RPMI7951 (cell line): ENCODE results near the gene KRIT1. TPM values are rescaled to one million over a fixed set of nuclear protein-coding genes. Genes with fewer than 3 reads are reported as not detected.
"Not testable (repeated sequence)": the region's sequence is repeated elsewhere in the genome, so short reads cannot be mapped to it uniquely, and the experiment has no call there.

ENCODE experiments used
- DNase-seq: peaks from one replicate; pipeline ENCODE4 v3.0.0-alpha.2; 2012; ENCODE audit warnings: low read depth
- total RNA-seq: library from RNA; depleted of rRNA; stranded (reverse); fragments of >200 nt; shearing (Covaris generic); gene quantifications from 2 replicates; pipeline ENCODE4 v1.2.3, GENCODE V29; 2014

KRIT1 gene
- total RNA-seq, 1 experiment from 2014 or later: 54.1 TPM

GRCh38 chr7:92250603-92251002 lies 4.9 kb upstream of the KRIT1 start:
- DNase-seq: no peak

GRCh38 chr7:92246360-92247101 lies 817 bp upstream of the KRIT1 start:
- DNase-seq: peak; percentile 32

- DNase-seq: no peak
Observed at GRCh38 chr7:92244808-92245486, 767 bp downstream of the KRIT1 start.

- no peak for DNase-seq
Observed at GRCh38 chr7:92242972-92243371, 2.7 kb downstream of the KRIT1 start.

GRCh38 chr7:92230547-92230946 lies 15.2 kb downstream of the KRIT1 start:
- DNase-seq: no peak

GRCh38 chr7:92228742-92229141 lies 17.0 kb downstream of the KRIT1 start:
- DNase-seq: no peak

GRCh38 chr7:92228100-92228499 lies 17.6 kb downstream of the KRIT1 start:
- no peak for DNase-seq

- DNase-seq: no peak
Observed at GRCh38 chr7:92226981-92227380, 18.7 kb downstream of the KRIT1 start.

- no peak for DNase-seq
Observed at GRCh38 chr7:92221766-92222165, 23.9 kb downstream of the KRIT1 start.

- DNase-seq: no peak
Observed at GRCh38 chr7:92206672-92207071, 39.0 kb downstream of the KRIT1 start.

GRCh38 chr7:92205987-92206386 lies 39.7 kb downstream of the KRIT1 start:
- DNase-seq: no peak

GRCh38 chr7:92200791-92201190 lies 44.9 kb downstream of the KRIT1 start:
- DNase-seq: no peak

- DNase-seq: no peak
Observed at GRCh38 chr7:92192326-92192725, 53.4 kb downstream of the KRIT1 start.

- DNase-seq: not testable (repeated sequence)
Observed at GRCh38 chr7:92189246-92189645, 56.5 kb downstream of the KRIT1 start.

- DNase-seq: not testable (repeated sequence)
Observed at GRCh38 chr7:92184294-92184693, 61.4 kb downstream of the KRIT1 start.

GRCh38 chr7:92178928-92179924 lies 66.5 kb downstream of the KRIT1 start, which contains the start of gene LRRD1:
Gene LRRD1, minus strand, starts transcription at chr7:92179142. Its CDS starts 13,940 bp downstream, at chr7:92165202.
- DNase-seq: peak; percentile 82

- peak; percentile 53 for DNase-seq
Observed at GRCh38 chr7:92177362-92177761, 68.4 kb downstream of the KRIT1 start.

GRCh38 chr7:92169529-92169928 lies 76.2 kb downstream of the KRIT1 start:
- DNase-seq: not testable (repeated sequence)

GRCh38 chr7:92161271-92161670 lies 84.4 kb downstream of the KRIT1 start:
- DNase-seq: no peak

GRCh38 chr7:92158660-92159575 lies 86.8 kb downstream of the KRIT1 start:
- DNase-seq: peak; percentile 77

GRCh38 chr7:92156990-92157389 lies 88.7 kb downstream of the KRIT1 start:
- DNase-seq: no peak
